ENCODE measurements around the gene AZU1. TPM values are rescaled to one million over a fixed set of nuclear protein-coding genes. Genes with fewer than 3 reads are reported as not detected.

The AZU1 gene
- total RNA-seq, 2 donors from 2014 or later, result 2.5 to 3.7 TPM

- Mint-ChIP-seq H3K4me3 (peak overlapping the region; percentile 88), H3K27ac (peak overlapping the region; percentile 93), H3K27me3 (ENCODE audit: insufficient read depth) (no peaks in the 10 kb centered on the region), H3K36me3 (ENCODE audit: low read depth) (peaks cover 47% of the 10 kb centered on the region), H3K4me1 (peaks cover 22% of the 10 kb centered on the region), H3K9me3 (no peaks in the 10 kb centered on the region)
- H3K27ac ChIP-seq (ENCODE audit: low read depth, low read length), result peak overlapping the region; percentile 40
- peak; percentile 77 for DNase-seq
- no peaks in the 10 kb centered on the region for H3K27me3 ChIP-seq (ENCODE audit: control insufficient read depth, insufficient read depth, low read length, poor library complexity, severe bottlenecking)
- 20 to 29% methylated on average over 13 to 28 of the region's 28 CpGs for WGBS, 2 experiments (ENCODE audit: insufficient coverage in 1 of 2, insufficient read length in 1 of 2)
- H3K4me1 ChIP-seq (ENCODE audit: control insufficient read depth, insufficient read depth, low read length), result peaks cover 27% of the 10 kb centered on the region
- TF ChIP-seq, protein P1, sequence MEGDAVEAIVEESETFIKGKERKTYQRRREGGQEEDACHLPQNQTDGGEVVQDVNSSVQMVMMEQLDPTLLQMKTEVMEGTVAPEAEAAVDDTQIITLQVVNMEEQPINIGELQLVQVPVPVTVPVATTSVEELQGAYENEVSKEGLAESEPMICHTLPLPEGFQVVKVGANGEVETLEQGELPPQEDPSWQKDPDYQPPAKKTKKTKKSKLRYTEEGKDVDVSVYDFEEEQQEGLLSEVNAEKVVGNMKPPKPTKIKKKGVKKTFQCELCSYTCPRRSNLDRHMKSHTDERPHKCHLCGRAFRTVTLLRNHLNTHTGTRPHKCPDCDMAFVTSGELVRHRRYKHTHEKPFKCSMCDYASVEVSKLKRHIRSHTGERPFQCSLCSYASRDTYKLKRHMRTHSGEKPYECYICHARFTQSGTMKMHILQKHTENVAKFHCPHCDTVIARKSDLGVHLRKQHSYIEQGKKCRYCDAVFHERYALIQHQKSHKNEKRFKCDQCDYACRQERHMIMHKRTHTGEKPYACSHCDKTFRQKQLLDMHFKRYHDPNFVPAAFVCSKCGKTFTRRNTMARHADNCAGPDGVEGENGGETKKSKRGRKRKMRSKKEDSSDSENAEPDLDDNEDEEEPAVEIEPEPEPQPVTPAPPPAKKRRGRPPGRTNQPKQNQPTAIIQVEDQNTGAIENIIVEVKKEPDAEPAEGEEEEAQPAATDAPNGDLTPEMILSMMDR (conservative IDR thresholded peaks at IDR 0.05), result peak; percentile 49
- H3K9ac ChIP-seq (ENCODE audit: extremely low read depth, low read length, poor library complexity, severe bottlenecking), result peak overlapping the region; percentile 98
- H3K9me3 ChIP-seq (ENCODE audit: control insufficient read depth, low read length), result no peaks in the 10 kb centered on the region
- H3K36me3 ChIP-seq (ENCODE audit: control insufficient read depth, insufficient read depth, low read length), result peaks cover 52% of the 10 kb centered on the region
- H3K4me3 ChIP-seq (ENCODE audit: low read length), result peak overlapping the region; percentile 93
Observed at GRCh38 chr19:799076-799881, 28.4 kb upstream of the AZU1 start.

- Histone ChIP-seq H3K27ac (ENCODE audit: low read depth, low read length) (no peak overlapping the region), H3K36me3 (ENCODE audit: control insufficient read depth, insufficient read depth, low read length) (peaks cover 64% of the 10 kb centered on the region), H3K9ac (ENCODE audit: extremely low read depth, low read length, poor library complexity, severe bottlenecking) (peak overlapping the region; percentile 98), H3K9me3 (ENCODE audit: control insufficient read depth, low read length) (no peaks in the 10 kb centered on the region), H3K27me3 (ENCODE audit: control insufficient read depth, insufficient read depth, low read length, poor library complexity, severe bottlenecking) (no peaks in the 10 kb centered on the region), H3K4me1 (ENCODE audit: control insufficient read depth, insufficient read depth, low read length) (peaks cover 27% of the 10 kb centered on the region), H3K4me3 (ENCODE audit: low read length) (peak overlapping the region; percentile 93)
- Mint-ChIP-seq H3K4me3 (peak overlapping the region; percentile 88), H3K9me3 (no peaks in the 10 kb centered on the region), H3K27ac (peak overlapping the region; percentile 88), H3K27me3 (ENCODE audit: insufficient read depth) (no peaks in the 10 kb centered on the region), H3K36me3 (ENCODE audit: low read depth) (peaks cover 52% of the 10 kb centered on the region), H3K4me1 (peaks cover 22% of the 10 kb centered on the region)
- TF ChIP-seq, protein P1 (conservative IDR thresholded peaks at IDR 0.05), result no peak
- WGBS, 2 experiments (ENCODE audit: insufficient coverage in 1 of 2, insufficient read length in 1 of 2), result 80 to 84% methylated on average over 10 to 17 of the region's 17 CpGs
- DNase-seq, result peak; percentile 54
Observed at GRCh38 chr19:800360-801029, 27.1 kb upstream of the AZU1 start.

- Histone ChIP-seq H3K4me1 (ENCODE audit: control insufficient read depth, insufficient read depth, low read length) (peaks cover 27% of the 10 kb centered on the region), H3K9ac (ENCODE audit: extremely low read depth, low read length, poor library complexity, severe bottlenecking) (peak overlapping the region; percentile 23), H3K27ac (ENCODE audit: low read depth, low read length) (peak overlapping the region; percentile 84), H3K9me3 (ENCODE audit: control insufficient read depth, low read length) (no peaks in the 10 kb centered on the region), H3K27me3 (ENCODE audit: control insufficient read depth, insufficient read depth, low read length, poor library complexity, severe bottlenecking) (no peaks in the 10 kb centered on the region), H3K4me3 (ENCODE audit: low read length) (peak overlapping the region; percentile 93), H3K36me3 (ENCODE audit: control insufficient read depth, insufficient read depth, low read length) (peaks cover 70% of the 10 kb centered on the region)
- 93% methylated on average over 22 to 29 of the region's 29 CpGs for WGBS, 2 experiments (ENCODE audit: insufficient coverage in 1 of 2, insufficient read length in 1 of 2)
- no peaks in the 10 kb centered on the region for H3K9me3 Mint-ChIP-seq
- peaks cover 54% of the 10 kb centered on the region for H3K36me3 Mint-ChIP-seq (ENCODE audit: low read depth)
- H3K27me3 Mint-ChIP-seq (ENCODE audit: insufficient read depth), result no peaks in the 10 kb centered on the region
- peak overlapping the region; percentile 72 for H3K27ac Mint-ChIP-seq
- TF ChIP-seq, protein P1 (conservative IDR thresholded peaks at IDR 0.05), result no peak
- H3K4me3 Mint-ChIP-seq, result peak overlapping the region; percentile 32
- peak; percentile 55 for DNase-seq
- H3K4me1 Mint-ChIP-seq, result peaks cover 22% of the 10 kb centered on the region
Observed at GRCh38 chr19:801030-801860, 26.4 kb upstream of the AZU1 start.

Data from endodermal cell (in vitro differentiated cells).